Neural progenitor cell (in vitro differentiated cells): ENCODE results near the gene SEC14L1. TPM values are rescaled to one million over a fixed set of nuclear protein-coding genes. Genes with fewer than 3 reads are reported as not detected.
A peak's percentile ranks its signal among the peaks of the same experiment; 100 is the strongest.

ENCODE experiments used
- DNase-seq: peaks from one replicate; pipeline ENCODE4 v3.0.0-alpha.2; 2016; ENCODE audit warnings: low spot score
- H2AFZ ChIP-seq: fragments of 200-600 bp; sonication (generic); replicated peaks from 2 replicates; pipeline ENCODE4 v1.6.1; 2016; ENCODE audit warnings: antibody characterized with exemption
- H3F3A ChIP-seq: fragments of 200-600 bp; sonication (generic); 2 replicates; pipeline ENCODE4 v1.6.1; 2016; ENCODE audit warnings: antibody characterized with exemption, low read depth
- H3K27ac ChIP-seq: fragments of 200-600 bp; sonication (generic); 2 replicates; pipeline ENCODE4 v1.5.1; 2016; ENCODE audit warnings: mild to moderate bottlenecking
- H3K27me3 ChIP-seq: fragments of 200-600 bp; sonication (generic); 2 replicates; pipeline ENCODE4 v1.6.1; 2016; ENCODE audit warnings: mild to moderate bottlenecking, moderate library complexity
- H3K36me3 ChIP-seq: fragments of 200-600 bp; sonication (generic); 2 replicates; pipeline ENCODE4 v1.5.1; 2016
- H3K4me1 ChIP-seq: fragments of 200-600 bp; sonication (generic); 2 replicates; pipeline ENCODE4 v1.6.1; 2016; ENCODE audit warnings: mixed run types
- H3K4me2 ChIP-seq: fragments of 200-600 bp; sonication (generic); 2 replicates; pipeline ENCODE4 v1.6.1; 2016
- H3K4me3 ChIP-seq: fragments of 200-600 bp; sonication (generic); 2 replicates; pipeline ENCODE4 v1.5.1; 2016
- H3K79me2 ChIP-seq: fragments of 200-600 bp; sonication (generic); 2 replicates; pipeline ENCODE4 v1.6.1; 2016; ENCODE audit warnings: low read depth
- H3K9ac ChIP-seq: fragments of 200-600 bp; sonication (generic); 2 replicates; pipeline ENCODE4 v1.6.1; 2016
- H3K9me3 ChIP-seq: fragments of 200-600 bp; sonication (generic); 2 replicates; pipeline ENCODE4 v1.5.1; 2016; ENCODE audit warnings: low read depth
- H4K20me1 ChIP-seq: fragments of 200-600 bp; sonication (generic); 2 replicates; pipeline ENCODE4 v1.6.1; 2016; ENCODE audit warnings: low read depth
- H3K27ac Mint-ChIP-seq: 3 replicates; pipeline ENCODE4 v1.8.0; 2021; ENCODE audit warnings: mixed read lengths
- H3K27me3 Mint-ChIP-seq: 2 replicates; pipeline ENCODE4 v1.8.0; 2022; ENCODE audit warnings: low read depth, mild to moderate bottlenecking, inconsistent platforms, moderate library complexity, mixed read lengths; ENCODE audit not compliant: insufficient read depth
- H3K36me3 Mint-ChIP-seq: 3 replicates; pipeline ENCODE4 v1.8.0; 2021; ENCODE audit warnings: mixed read lengths
- H3K4me1 Mint-ChIP-seq: 3 replicates; pipeline ENCODE4 v1.8.0; 2021; ENCODE audit warnings: mixed read lengths
- H3K4me3 Mint-ChIP-seq: 3 replicates; pipeline ENCODE4 v1.8.0; 2021; ENCODE audit warnings: mild to moderate bottlenecking, moderate library complexity, mixed read lengths
- H3K9me3 Mint-ChIP-seq: 3 replicates; pipeline ENCODE4 v1.8.0; 2020; ENCODE audit warnings: mixed read lengths
- CTCF ChIP-seq: fragments of 200-600 bp; sonication (generic); IDR thresholded peaks from 2 replicates; pipeline ENCODE4 v1.5.1; 2017; ENCODE audit warnings: antibody characterized with exemption, mild to moderate bottlenecking
- EZH2 ChIP-seq: fragments of 200-600 bp; sonication (generic); IDR thresholded peaks from 2 replicates; pipeline ENCODE4 v1.6.1; 2017; ENCODE audit warnings: antibody characterized with exemption, mild to moderate bottlenecking, moderate library complexity
- EZH2phosphoT487 ChIP-seq: fragments of 200-600 bp; sonication (generic); IDR thresholded peaks from 2 replicates; pipeline ENCODE4 v1.6.1; 2017; ENCODE audit warnings: antibody characterized with exemption
- total RNA-seq: library from RNA; depleted of rRNA; stranded (reverse); fragments of >200 nt; gene quantifications from 2 replicates; pipeline ENCODE4 v1.2.3, GENCODE V29; 2015; ENCODE audit warnings: low replicate concordance

Gene SEC14L1
- total RNA-seq, 1 donor from 2014 or later: 75.0 TPM

DNA sequence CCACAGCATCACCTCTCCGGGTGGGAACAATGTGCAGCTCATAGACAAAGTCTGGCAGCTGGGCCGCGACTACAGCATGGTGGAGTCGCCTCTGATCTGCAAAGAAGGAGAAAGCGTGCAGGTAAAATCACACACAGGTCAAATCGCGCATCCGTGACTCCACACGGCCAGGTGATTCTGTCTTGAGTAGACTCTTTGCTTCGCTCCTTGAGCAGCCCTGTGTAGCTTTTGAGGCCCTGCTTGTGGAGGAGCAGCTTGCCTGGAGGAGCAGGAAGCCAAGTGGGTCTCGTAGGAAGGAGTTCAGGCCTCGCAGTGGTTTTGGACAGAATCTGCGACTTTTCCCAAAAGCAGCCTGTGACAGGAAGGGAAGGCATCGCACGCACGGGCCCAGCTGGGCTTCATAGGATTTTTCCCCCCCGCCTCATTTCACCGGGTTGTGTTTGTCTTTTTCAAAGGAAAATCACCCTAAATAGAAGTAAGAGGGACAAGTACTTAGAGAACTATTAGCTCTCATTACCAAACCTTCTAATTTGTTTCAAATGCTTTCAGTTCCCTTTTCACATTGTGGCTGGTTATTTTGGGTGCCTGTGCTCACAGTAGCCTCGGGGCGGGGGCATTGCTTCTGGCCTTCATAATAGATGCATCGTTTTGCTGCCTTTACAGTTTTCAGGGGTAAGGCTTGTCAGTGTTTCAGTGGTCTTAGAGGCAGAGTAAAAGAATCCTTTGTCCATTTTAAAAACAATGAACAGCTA lies 71.5 kb downstream of the SEC14L1 start:
- H3K9me3 ChIP-seq: no peaks in the 10 kb centered on the region
- H3K4me2 ChIP-seq: no peak overlapping the region
- Mint-ChIP-seq H3K4me1 (peaks cover 2% of the 10 kb centered on the region), H3K27ac (peak overlapping the region; percentile 82), H3K36me3 (peaks cover 40% of the 10 kb centered on the region), H3K4me3 (no peak overlapping the region), H3K27me3 (peaks cover 2% of the 10 kb centered on the region), H3K9me3 (no peaks in the 10 kb centered on the region)
- H3K4me1 ChIP-seq: peaks cover 4% of the 10 kb centered on the region
- no peak overlapping the region for H3K4me3 ChIP-seq
- no peaks in the 10 kb centered on the region for H3K36me3 ChIP-seq
- no peaks in the 10 kb centered on the region for H3F3A ChIP-seq
- H3K27me3 ChIP-seq: no peaks in the 10 kb centered on the region
- no peak overlapping the region for H2AFZ ChIP-seq
- no peak overlapping the region for H3K9ac ChIP-seq
- TF ChIP-seq EZH2: no peak
- TF ChIP-seq CTCF: no peak
- TF ChIP-seq EZH2phosphoT487: no peak
- H4K20me1 ChIP-seq: peaks cover 3% of the 10 kb centered on the region
- no peak for DNase-seq
- H3K79me2 ChIP-seq: no peaks in the 10 kb centered on the region
- H3K27ac ChIP-seq: no peak overlapping the region

GRCh38 chr17:77212833-77213777 lies 72.3 kb downstream of the SEC14L1 start:
- Mint-ChIP-seq H3K9me3 (no peaks in the 10 kb centered on the region), H3K36me3 (peaks cover 40% of the 10 kb centered on the region), H3K27ac (peak overlapping the region; percentile 82), H3K4me1 (peaks cover 2% of the 10 kb centered on the region), H3K27me3 (peaks cover 2% of the 10 kb centered on the region), H3K4me3 (no peak overlapping the region)
- Histone ChIP-seq H3K79me2 (no peaks in the 10 kb centered on the region), H3K4me1 (peaks cover 2% of the 10 kb centered on the region), H3K9me3 (no peaks in the 10 kb centered on the region), H2AFZ (no peak overlapping the region), H3K9ac (no peak overlapping the region), H3K4me2 (no peak overlapping the region), H3F3A (no peaks in the 10 kb centered on the region), H4K20me1 (peaks cover under 1% of the 10 kb centered on the region), H3K36me3 (no peaks in the 10 kb centered on the region), H3K4me3 (no peak overlapping the region), H3K27me3 (no peaks in the 10 kb centered on the region), H3K27ac (no peak overlapping the region)
- no peak for DNase-seq
- no peak for TF ChIP-seq CTCF
- no peak for TF ChIP-seq EZH2
- TF ChIP-seq EZH2phosphoT487: no peak

- Mint-ChIP-seq H3K4me3 (no peak overlapping the region), H3K27me3 (peaks cover 2% of the 10 kb centered on the region), H3K4me1 (peaks cover 2% of the 10 kb centered on the region), H3K9me3 (no peaks in the 10 kb centered on the region), H3K36me3 (peaks cover 37% of the 10 kb centered on the region), H3K27ac (no peak overlapping the region)
- DNase-seq: no peak
- no peaks in the 10 kb centered on the region for H3K9me3 ChIP-seq
- H3K9ac ChIP-seq: no peak overlapping the region
- no peaks in the 10 kb centered on the region for H3F3A ChIP-seq
- no peak overlapping the region for H3K4me2 ChIP-seq
- H3K27ac ChIP-seq: no peak overlapping the region
- H3K27me3 ChIP-seq: no peaks in the 10 kb centered on the region
- no peak overlapping the region for H3K4me3 ChIP-seq
- TF ChIP-seq CTCF: no peak
- no peak for TF ChIP-seq EZH2
- TF ChIP-seq EZH2phosphoT487: no peak
- no peaks in the 10 kb centered on the region for H3K4me1 ChIP-seq
- no peaks in the 10 kb centered on the region for H4K20me1 ChIP-seq
- H3K79me2 ChIP-seq: no peaks in the 10 kb centered on the region
- H3K36me3 ChIP-seq: no peaks in the 10 kb centered on the region
- no peak overlapping the region for H2AFZ ChIP-seq
Measured at GRCh38 chr17:77213778-77214132, 73.0 kb downstream of the SEC14L1 start.
